ENCODE measurements around the gene GGNBP2.

- TF ChIP-seq, protein P1, sequence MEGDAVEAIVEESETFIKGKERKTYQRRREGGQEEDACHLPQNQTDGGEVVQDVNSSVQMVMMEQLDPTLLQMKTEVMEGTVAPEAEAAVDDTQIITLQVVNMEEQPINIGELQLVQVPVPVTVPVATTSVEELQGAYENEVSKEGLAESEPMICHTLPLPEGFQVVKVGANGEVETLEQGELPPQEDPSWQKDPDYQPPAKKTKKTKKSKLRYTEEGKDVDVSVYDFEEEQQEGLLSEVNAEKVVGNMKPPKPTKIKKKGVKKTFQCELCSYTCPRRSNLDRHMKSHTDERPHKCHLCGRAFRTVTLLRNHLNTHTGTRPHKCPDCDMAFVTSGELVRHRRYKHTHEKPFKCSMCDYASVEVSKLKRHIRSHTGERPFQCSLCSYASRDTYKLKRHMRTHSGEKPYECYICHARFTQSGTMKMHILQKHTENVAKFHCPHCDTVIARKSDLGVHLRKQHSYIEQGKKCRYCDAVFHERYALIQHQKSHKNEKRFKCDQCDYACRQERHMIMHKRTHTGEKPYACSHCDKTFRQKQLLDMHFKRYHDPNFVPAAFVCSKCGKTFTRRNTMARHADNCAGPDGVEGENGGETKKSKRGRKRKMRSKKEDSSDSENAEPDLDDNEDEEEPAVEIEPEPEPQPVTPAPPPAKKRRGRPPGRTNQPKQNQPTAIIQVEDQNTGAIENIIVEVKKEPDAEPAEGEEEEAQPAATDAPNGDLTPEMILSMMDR (conservative IDR thresholded peaks at IDR 0.05; ENCODE audit: low read length) = no peak
- TF ChIP-seq EZH2phosphoT487 (IDR thresholded peaks at IDR 0.05; ENCODE audit: borderline replicate concordance) = no peak
These were observed 46.6 kb upstream of the GGNBP2 start for GRCh38 chr17:36498155-36498554.
